ENCODE measurements around the gene MAP3K5. TPM values are rescaled to one million over a fixed set of nuclear protein-coding genes. Genes with fewer than 3 reads are reported as not detected.

Gene MAP3K5
- polyA plus RNA-seq, 6 donors from 2014 or later, result 5.8 to 15.5 (median 10.1) TPM

DNA sequence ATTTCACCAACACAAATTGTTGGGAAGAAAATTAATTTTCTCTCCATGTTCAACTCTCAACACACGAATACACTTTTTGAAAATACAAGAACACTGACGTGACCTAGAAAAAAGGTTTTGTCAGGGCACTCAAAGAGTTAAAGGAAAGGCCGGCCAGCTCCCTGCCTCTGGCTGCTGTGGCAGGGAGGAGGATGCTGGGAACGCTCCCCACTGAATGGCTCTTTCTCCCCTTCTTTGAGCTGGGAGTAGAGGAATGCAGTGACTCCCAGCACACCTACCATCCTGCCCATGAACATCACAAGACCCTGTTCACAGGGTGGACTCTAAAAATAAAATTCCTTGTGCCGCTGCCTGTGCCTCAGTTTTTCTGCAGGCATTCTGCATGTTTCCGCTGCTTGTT is 47.0 kb downstream of the MAP3K5 start:
- H3K27me3 Mint-ChIP-seq, result no peaks in the 10 kb centered on the region
- no peak for DNase-seq
- no peaks in the 10 kb centered on the region for H3K36me3 Mint-ChIP-seq
- peaks cover 36 to 62% (median 57%) of the 10 kb centered on the region in 3 donors for H3K4me1 Mint-ChIP-seq
- no peak for ATAC-seq (ENCODE audit: low read depth in 2 of 2)
- H3K27ac Mint-ChIP-seq, result no peak overlapping the region
- no peaks in the 10 kb centered on the region for H3K9me3 Mint-ChIP-seq
- no peak overlapping the region for H3K4me3 Mint-ChIP-seq

GRCh38 chr6:136744889-136745288 is 47.4 kb downstream of the MAP3K5 start:
- ATAC-seq (ENCODE audit: low read depth in 2 of 2), result no peak
- H3K4me3 Mint-ChIP-seq, result no peak overlapping the region

DNA sequence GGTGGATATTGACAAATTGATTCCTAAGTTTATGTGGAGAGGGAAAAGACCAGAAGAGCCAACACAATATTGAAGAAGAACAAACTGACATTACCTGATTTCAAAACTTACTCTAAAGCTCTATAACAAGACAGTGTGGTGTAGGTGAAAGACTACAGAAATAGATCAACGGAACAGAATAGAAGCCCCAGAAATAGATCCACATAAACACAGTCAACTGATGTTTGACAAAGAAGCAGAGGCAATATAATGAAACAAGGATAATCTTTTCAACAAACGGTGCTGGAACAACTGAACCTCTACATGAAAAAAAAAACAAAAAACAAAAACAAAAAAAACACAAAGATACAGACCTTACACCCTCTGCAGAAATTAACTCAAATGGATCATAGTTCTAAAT is 50.2 kb downstream of the MAP3K5 start:
- ATAC-seq (ENCODE audit: low read depth in 2 of 2) (no peak), DNase-seq (no peak)
- Mint-ChIP-seq H3K27me3 (no peaks in the 10 kb centered on the region), H3K9me3 (no peaks in the 10 kb centered on the region), H3K27ac (peak overlapping the region in 4 of 6 donors; percentile 8 to 48 (median 11)), H3K36me3 (no peaks in the 10 kb centered on the region), H3K4me3 (no peak overlapping the region), H3K4me1 (peaks cover 46 to 79% (median 69%) of the 10 kb centered on the region in 3 donors)

More at GRCh38 chr6:136744889-136745288, 47.4 kb downstream of the MAP3K5 start:
- Mint-ChIP-seq H3K9me3 (no peaks in the 10 kb centered on the region), H3K4me1 (peaks cover 39 to 62% (median 57%) of the 10 kb centered on the region in 3 donors), H3K27ac (peak overlapping the region in 1 of 6 donors; percentile 54), H3K27me3 (no peaks in the 10 kb centered on the region), H3K36me3 (no peaks in the 10 kb centered on the region)
- DNase-seq, result no peak

- Mint-ChIP-seq H3K27ac (peak overlapping the region in 2 of 6 donors; percentile 13 to 28), H3K36me3 (no peaks in the 10 kb centered on the region), H3K4me1 (peaks cover 42 to 70% (median 69%) of the 10 kb centered on the region in 3 donors), H3K9me3 (no peaks in the 10 kb centered on the region), H3K27me3 (no peaks in the 10 kb centered on the region), H3K4me3 (no peak overlapping the region)
- DNase-seq (no peak), ATAC-seq (ENCODE audit: low read depth in 2 of 2) (no peak)
These were observed 52.0 kb downstream of the MAP3K5 start for GRCh38 chr6:136740050-136740974.

- Mint-ChIP-seq H3K9me3 (no peaks in the 10 kb centered on the region), H3K27ac (peak overlapping the region in 2 of 6 donors; percentile 13 to 28), H3K36me3 (no peaks in the 10 kb centered on the region), H3K4me1 (peaks cover 38 to 72% (median 65%) of the 10 kb centered on the region in 3 donors), H3K27me3 (no peaks in the 10 kb centered on the region), H3K4me3 (no peak overlapping the region)
- ATAC-seq (ENCODE audit: low read depth in 2 of 2), result peak; percentile 55 to 64
- DNase-seq, result no peak
These were observed 52.8 kb downstream of the MAP3K5 start for GRCh38 chr6:136739501-136739900.

GRCh38 chr6:136739071-136739470 is 53.2 kb downstream of the MAP3K5 start:
- DNase-seq (no peak), ATAC-seq (ENCODE audit: low read depth in 2 of 2) (no peak)
- Mint-ChIP-seq H3K4me3 (no peak overlapping the region), H3K4me1 (peaks cover 35 to 70% (median 63%) of the 10 kb centered on the region in 3 donors), H3K27ac (peak overlapping the region in 1 of 6 donors; percentile 13), H3K36me3 (no peaks in the 10 kb centered on the region), H3K27me3 (no peaks in the 10 kb centered on the region), H3K9me3 (no peaks in the 10 kb centered on the region)

GRCh38 chr6:136738692-136739057 is 53.6 kb downstream of the MAP3K5 start:
- DNase-seq (no peak), ATAC-seq (ENCODE audit: low read depth in 2 of 2) (no peak)
- no peaks in the 10 kb centered on the region for H3K9me3 Mint-ChIP-seq
- H3K4me3 Mint-ChIP-seq, result peak overlapping the region in 1 of 8 donors; percentile 1
- H3K36me3 Mint-ChIP-seq, result no peaks in the 10 kb centered on the region
- H3K4me1 Mint-ChIP-seq, result peaks cover 31 to 66% (median 65%) of the 10 kb centered on the region in 3 donors
- no peaks in the 10 kb centered on the region for H3K27me3 Mint-ChIP-seq
- H3K27ac Mint-ChIP-seq, result peak overlapping the region in 1 of 6 donors; percentile 13

DNA sequence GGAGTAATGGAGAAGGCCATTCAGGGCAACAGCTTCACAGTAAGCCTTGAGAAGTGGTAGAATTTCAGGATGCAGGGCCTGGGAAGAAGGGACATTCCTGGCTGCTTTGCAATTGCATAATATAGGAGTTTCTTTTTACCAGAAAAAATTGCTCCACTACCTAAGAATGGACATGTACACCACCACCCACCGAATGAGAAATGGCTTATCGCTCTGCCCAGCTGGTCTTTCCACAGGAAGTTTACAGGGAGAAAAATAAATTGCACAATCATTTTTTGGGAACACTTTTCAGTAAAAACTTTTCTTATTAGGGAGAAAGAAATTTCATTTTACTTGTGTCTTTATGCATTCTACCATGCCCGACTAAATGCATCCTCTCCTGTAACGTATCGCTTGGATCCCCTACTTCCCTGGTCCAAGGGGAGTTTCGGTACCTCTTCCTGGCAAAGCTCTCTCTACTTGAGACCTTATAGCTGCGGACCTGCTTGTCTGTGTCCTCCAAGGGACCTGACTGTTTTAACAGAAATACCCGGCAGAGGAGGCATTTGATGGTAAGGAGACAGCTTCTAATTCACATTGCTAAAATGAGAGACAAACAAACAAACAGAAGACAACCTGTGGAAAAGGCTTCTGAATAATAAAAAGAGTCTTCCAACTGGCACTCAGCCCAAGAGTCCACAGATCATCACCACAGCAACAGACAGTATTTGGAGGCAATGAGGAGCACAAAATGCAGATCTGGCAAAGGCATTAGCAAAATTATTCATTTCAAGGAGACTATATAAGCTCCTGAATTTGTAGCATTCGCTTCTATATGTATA is 54.2 kb downstream of the MAP3K5 start:
- Mint-ChIP-seq H3K36me3 (no peaks in the 10 kb centered on the region), H3K27ac (peak overlapping the region in 2 of 6 donors; percentile 16 to 17), H3K4me3 (peak overlapping the region in 1 of 8 donors; percentile 1), H3K4me1 (peaks cover 29 to 68% (median 64%) of the 10 kb centered on the region in 3 donors), H3K9me3 (no peaks in the 10 kb centered on the region), H3K27me3 (no peaks in the 10 kb centered on the region)
- ATAC-seq (ENCODE audit: low read depth in 2 of 2) (no peak), DNase-seq (no peak)

DNA sequence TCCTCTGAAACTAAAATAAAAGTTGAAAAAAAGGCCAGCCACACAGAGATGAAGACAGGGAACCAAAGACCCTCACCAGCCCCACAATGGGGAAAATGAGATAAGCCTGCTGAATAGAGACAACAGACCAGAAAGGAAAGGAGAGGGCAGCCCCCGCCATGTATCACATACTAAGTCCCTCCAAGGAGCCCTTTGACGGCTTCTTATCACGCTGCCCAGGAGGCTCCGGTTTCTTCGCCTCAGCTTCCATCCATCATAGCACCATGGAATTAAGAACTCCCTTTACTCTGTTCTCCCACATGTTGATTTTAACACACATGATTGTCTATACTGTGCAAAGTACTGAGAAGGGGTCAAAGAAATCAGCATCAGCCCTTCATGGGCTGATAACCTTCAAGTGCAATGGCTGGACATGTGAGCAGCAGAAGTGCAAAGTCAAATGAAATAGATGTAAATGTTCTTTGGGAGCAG is 54.9 kb downstream of the MAP3K5 start:
- no peak for DNase-seq
- no peaks in the 10 kb centered on the region for H3K36me3 Mint-ChIP-seq
- peak overlapping the region in 1 of 6 donors; percentile 66 for H3K27ac Mint-ChIP-seq
- H3K9me3 Mint-ChIP-seq, result no peaks in the 10 kb centered on the region
- no peak for ATAC-seq (ENCODE audit: low read depth in 2 of 2)
- H3K4me1 Mint-ChIP-seq, result peaks cover 29 to 68% (median 59%) of the 10 kb centered on the region in 3 donors
- H3K27me3 Mint-ChIP-seq, result no peaks in the 10 kb centered on the region
- H3K4me3 Mint-ChIP-seq, result no peak overlapping the region

DNA sequence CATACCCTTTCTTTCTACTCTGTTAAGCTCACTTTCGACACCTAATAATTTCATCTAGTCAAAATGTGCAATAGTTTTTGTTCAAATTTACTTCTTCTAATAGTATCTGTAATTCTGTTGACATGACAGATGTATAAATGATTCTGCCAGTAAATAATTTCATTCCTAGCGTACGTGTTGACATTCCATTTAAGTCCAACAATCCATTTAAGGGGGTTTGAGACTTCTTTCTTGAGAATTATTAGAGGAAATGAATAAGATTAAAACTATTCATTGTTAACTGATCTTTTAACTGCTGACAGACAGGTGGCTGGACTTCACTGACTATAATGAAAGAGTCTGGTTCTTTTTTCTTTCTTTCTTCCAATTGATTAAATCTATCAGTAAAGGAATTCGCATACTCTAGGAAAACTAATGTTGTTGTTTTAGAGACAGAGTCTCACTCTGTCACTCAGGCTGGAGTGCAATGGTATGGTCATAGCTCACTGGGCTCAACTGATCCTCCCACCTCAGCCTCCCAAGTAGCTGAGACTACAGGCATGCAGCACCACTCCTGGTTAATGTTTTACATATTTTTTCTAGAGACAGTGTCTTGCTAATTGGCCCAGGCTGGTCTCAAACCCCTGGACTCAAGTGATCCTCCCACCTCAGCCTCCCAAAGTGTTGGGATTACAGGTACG is 55.9 kb downstream of the MAP3K5 start:
- H3K4me1 Mint-ChIP-seq, result peaks cover 30 to 70% (median 61%) of the 10 kb centered on the region in 3 donors
- ATAC-seq (ENCODE audit: low read depth in 2 of 2) (no peak), DNase-seq (no peak)
- no peaks in the 10 kb centered on the region for H3K36me3 Mint-ChIP-seq
- no peaks in the 10 kb centered on the region for H3K27me3 Mint-ChIP-seq
- no peaks in the 10 kb centered on the region for H3K9me3 Mint-ChIP-seq
- H3K27ac Mint-ChIP-seq, result peak overlapping the region in 1 of 6 donors; percentile 17
- H3K4me3 Mint-ChIP-seq, result no peak overlapping the region

DNA sequence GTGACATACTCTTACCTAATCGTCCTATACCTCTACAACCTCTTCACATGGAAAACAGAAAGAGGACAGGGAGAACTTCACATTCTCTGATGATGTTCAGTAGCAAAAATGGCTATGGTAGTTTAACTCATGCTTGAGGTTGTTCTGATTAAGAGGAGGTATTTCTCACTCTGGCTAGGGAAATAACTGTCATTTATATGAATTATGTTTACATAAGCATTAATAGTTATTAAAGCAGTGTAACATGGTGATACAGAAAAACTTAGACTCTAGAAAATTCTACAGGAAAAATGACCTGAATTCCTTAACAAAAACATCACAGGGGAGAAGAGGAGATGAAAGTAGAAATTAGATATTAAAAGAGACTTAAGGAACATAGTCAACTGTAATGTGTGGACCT is 57.3 kb downstream of the MAP3K5 start:
- Mint-ChIP-seq H3K36me3 (no peaks in the 10 kb centered on the region), H3K4me3 (no peak overlapping the region), H3K4me1 (peaks cover 35 to 80% (median 56%) of the 10 kb centered on the region in 3 donors), H3K27me3 (no peaks in the 10 kb centered on the region), H3K9me3 (no peaks in the 10 kb centered on the region), H3K27ac (peak overlapping the region in 2 of 6 donors; percentile 1 to 17)
- ATAC-seq (ENCODE audit: low read depth in 2 of 2) (no peak), DNase-seq (no peak)

- no peak overlapping the region for H3K4me3 Mint-ChIP-seq
- ATAC-seq (ENCODE audit: low read depth in 2 of 2), result no peak
- H3K27me3 Mint-ChIP-seq, result no peaks in the 10 kb centered on the region
- H3K36me3 Mint-ChIP-seq, result peaks cover 0 to 4% of the 10 kb centered on the region in 2 donors
- peak overlapping the region in 2 of 6 donors; percentile 58 to 67 for H3K27ac Mint-ChIP-seq
- DNase-seq, result no peak
- H3K9me3 Mint-ChIP-seq, result peaks cover 0 to 1% (median 0%) of the 10 kb centered on the region in 7 donors
- H3K4me1 Mint-ChIP-seq, result peaks cover 34 to 75% (median 51%) of the 10 kb centered on the region in 3 donors
These were observed 59.4 kb downstream of the MAP3K5 start for GRCh38 chr6:136732889-136733288.

DNA sequence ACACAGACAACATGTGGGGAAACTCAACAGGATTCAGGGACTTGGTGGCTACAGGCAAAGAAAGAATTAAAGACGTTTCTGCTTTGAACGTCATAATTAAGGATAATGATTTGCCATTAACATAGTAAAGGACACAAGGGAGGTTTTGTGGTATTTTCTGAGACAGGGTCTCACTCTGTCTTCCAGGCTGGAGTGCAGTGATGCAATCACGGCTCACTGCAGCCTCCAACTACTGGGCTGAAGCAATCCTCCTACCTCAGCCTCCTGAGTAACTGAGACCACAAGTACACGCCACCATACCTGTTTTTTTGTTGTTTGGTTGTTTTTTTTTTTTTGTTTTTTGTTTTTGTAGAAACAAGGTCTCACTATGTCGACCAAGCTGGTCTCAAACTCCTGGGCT is 62.4 kb downstream of the MAP3K5 start:
- ATAC-seq (ENCODE audit: low read depth in 2 of 2) (no peak), DNase-seq (no peak)
- no peak overlapping the region for H3K27ac Mint-ChIP-seq
- peaks cover 0 to 1% (median 0%) of the 10 kb centered on the region in 7 donors for H3K9me3 Mint-ChIP-seq
- H3K36me3 Mint-ChIP-seq, result peaks cover 0 to 4% of the 10 kb centered on the region in 2 donors
- peaks cover 26 to 71% (median 45%) of the 10 kb centered on the region in 3 donors for H3K4me1 Mint-ChIP-seq
- H3K27me3 Mint-ChIP-seq, result no peaks in the 10 kb centered on the region
- H3K4me3 Mint-ChIP-seq, result no peak overlapping the region
